A549 (cell line): ENCODE data around the gene GUCY1A2.

Experiments used
- CTCF ChIP-seq: fragments of >200 bp; sonication (Bioruptor Twin); formaldehyde crosslinking; IDR thresholded peaks from 3 replicates; pipeline ENCODE4 v1.5.1; 2016
- HMGXB4 ChIP-seq: fragments of 250-450 bp; sonication (Bioruptor Pico); IDR thresholded peaks from 2 replicates; pipeline ENCODE4 v1.5.0; 2021; ENCODE audit warnings: mild to moderate bottlenecking, moderate library complexity, borderline replicate concordance
- KDM1A ChIP-seq: fragments of 200-600 bp; sonication (generic); IDR thresholded peaks from 2 replicates; pipeline ENCODE4 v1.6.1; 2016; ENCODE audit warnings: low read depth, mild to moderate bottlenecking
- PBX3 ChIP-seq: IDR thresholded peaks from 2 replicates; pipeline ENCODE4 v1.6.1; 2012
- POLR2A ChIP-seq: IDR thresholded peaks from 2 replicates; pipeline ENCODE4 v1.6.1; 2012; ENCODE audit warnings: mild to moderate bottlenecking, low read length
- RFX5 ChIP-seq: fragments of 450-650 bp; IDR thresholded peaks from 2 replicates; pipeline ENCODE4 v1.7.1; 2014; ENCODE audit warnings: antibody characterized with exemption, mild to moderate bottlenecking, moderate library complexity
- RNF2 ChIP-seq: fragments of 200-600 bp; sonication (generic); IDR thresholded peaks from 2 replicates; pipeline ENCODE4 v1.6.1; 2016; ENCODE audit warnings: low read depth, mild to moderate bottlenecking, antibody characterized with exemption, moderate library complexity, borderline replicate concordance

- TF ChIP-seq CTCF = no peak
- no peak for TF ChIP-seq PBX3
- no peak for TF ChIP-seq HMGXB4
- TF ChIP-seq RNF2 = no peak
- TF ChIP-seq POLR2A = no peak
- no peak for TF ChIP-seq RFX5
- TF ChIP-seq KDM1A = no peak
These were observed 58.9 kb downstream of the GUCY1A2 start for GRCh38 chr11:106959386-106959785.
